Cardiac muscle cell (in vitro differentiated cells and primary cell): ENCODE results near the gene CFHR5. TPM values are rescaled to one million over a fixed set of nuclear protein-coding genes. Genes with fewer than 3 reads are reported as not detected.
"Not testable (repeated sequence)": the region's sequence is repeated elsewhere in the genome, so short reads cannot be mapped to it uniquely, and the experiment has no call there.

Experiments
- DNase-seq, 2 donors: peaks; one replicate each; pipeline versions ENCODE4 v3.0.0 to v3.0.0-alpha.2; 2010 to 2017; ENCODE audit warnings: low read depth in 1 of 2, low spot score in 1 of 2
- H3K27ac ChIP-seq: fragments of 200-600 bp; sonication (generic); 2 replicates; pipeline ENCODE4 v1.5.1; 2016
- H3K27me3 ChIP-seq: fragments of 200-600 bp; sonication (generic); 2 replicates; pipeline ENCODE4 v1.6.0; 2016; ENCODE audit warnings: control low read depth
- H3K36me3 ChIP-seq: fragments of 200-600 bp; sonication (generic); 2 replicates; pipeline ENCODE4 v1.5.1; 2016; ENCODE audit warnings: control low read depth
- H3K4me1 ChIP-seq: fragments of 200-600 bp; sonication (generic); 2 replicates; pipeline ENCODE4 v1.8.1; 2017; ENCODE audit warnings: low read depth, mild to moderate bottlenecking, mixed run types
- H3K4me3 ChIP-seq: fragments of 200-600 bp; sonication (generic); 2 replicates; pipeline ENCODE4 v1.5.1; 2016; ENCODE audit warnings: mild to moderate bottlenecking
- H3K9me3 ChIP-seq: fragments of 200-600 bp; sonication (generic); 2 replicates; pipeline ENCODE4 v1.5.1; 2017; ENCODE audit warnings: low read depth, mild to moderate bottlenecking, control low read depth
- CTCF ChIP-seq: IDR thresholded peaks from 2 replicates; pipeline ENCODE4 v1.5.1; 2012; ENCODE audit warnings: low read depth, mild to moderate bottlenecking, low read length
- polyA plus RNA-seq: library from polyadenylated mRNA; unstranded; fragments of >200 nt; fragmentation: Nextera tagmentation; extraction: Ambion mirVana; gene quantifications from 2 replicates; pipeline ENCODE4 v1.2.1, GENCODE V29; 2016
- total RNA-seq: library from RNA; depleted of rRNA; stranded (reverse); fragments of >200 nt; gene quantifications from 2 replicates; pipeline ENCODE4 v1.2.3, GENCODE V29; 2016

Gene CFHR5
- total and polyA plus RNA-seq, 2 experiments from 2014 or later = 0.39 TPM; not detected in 1

DNA sequence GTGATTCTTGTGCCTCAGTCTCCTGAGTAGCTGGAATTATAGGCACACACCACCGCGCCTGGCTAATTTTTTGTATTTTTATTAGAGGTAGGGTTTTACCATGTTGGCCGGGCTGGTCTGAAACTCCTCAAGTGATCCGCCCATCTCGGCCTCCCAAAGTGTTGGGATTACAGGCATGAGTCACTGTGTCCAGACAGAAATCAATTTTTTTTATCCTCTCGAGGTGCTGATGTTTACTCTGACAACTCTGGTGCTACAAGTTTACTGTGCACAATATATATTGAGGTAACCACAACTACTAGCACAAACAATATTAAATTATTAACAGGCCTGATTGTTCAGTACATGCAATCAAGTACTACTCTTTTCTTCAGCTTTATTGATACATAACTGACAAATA is 50.0 kb downstream of the CFHR5 start:
- Histone ChIP-seq H3K4me1 (no peaks in the 10 kb centered on the region), H3K27ac (no peak overlapping the region), H3K4me3 (no peak overlapping the region), H3K36me3 (no peaks in the 10 kb centered on the region), H3K27me3 (no peaks in the 10 kb centered on the region), H3K9me3 (no peaks in the 10 kb centered on the region)
- no peak for DNase-seq
- no peak for TF ChIP-seq CTCF

DNA sequence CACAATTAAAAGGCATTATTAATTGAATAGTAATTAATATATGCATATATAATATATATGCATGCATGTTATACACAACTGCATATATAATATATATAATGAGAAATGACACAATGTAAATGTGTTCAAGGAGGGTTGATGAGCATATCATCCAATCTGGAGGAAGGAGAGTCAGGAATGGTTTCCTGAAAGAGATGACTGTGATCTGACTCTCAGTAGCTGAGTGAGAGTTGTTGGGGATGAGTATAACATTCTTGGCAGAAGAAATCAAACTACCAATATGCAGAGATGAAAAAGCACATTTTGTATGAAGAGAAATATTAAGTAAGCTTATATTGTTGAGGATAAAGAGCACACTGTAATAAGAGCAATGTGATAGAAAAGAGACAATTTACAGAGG is 52.4 kb downstream of the CFHR5 start:
- Histone ChIP-seq H3K36me3 (no peaks in the 10 kb centered on the region), H3K27ac (no peak overlapping the region), H3K9me3 (no peaks in the 10 kb centered on the region), H3K4me1 (no peaks in the 10 kb centered on the region), H3K4me3 (no peak overlapping the region), H3K27me3 (no peaks in the 10 kb centered on the region)
- no peak for DNase-seq
- no peak for TF ChIP-seq CTCF

DNA sequence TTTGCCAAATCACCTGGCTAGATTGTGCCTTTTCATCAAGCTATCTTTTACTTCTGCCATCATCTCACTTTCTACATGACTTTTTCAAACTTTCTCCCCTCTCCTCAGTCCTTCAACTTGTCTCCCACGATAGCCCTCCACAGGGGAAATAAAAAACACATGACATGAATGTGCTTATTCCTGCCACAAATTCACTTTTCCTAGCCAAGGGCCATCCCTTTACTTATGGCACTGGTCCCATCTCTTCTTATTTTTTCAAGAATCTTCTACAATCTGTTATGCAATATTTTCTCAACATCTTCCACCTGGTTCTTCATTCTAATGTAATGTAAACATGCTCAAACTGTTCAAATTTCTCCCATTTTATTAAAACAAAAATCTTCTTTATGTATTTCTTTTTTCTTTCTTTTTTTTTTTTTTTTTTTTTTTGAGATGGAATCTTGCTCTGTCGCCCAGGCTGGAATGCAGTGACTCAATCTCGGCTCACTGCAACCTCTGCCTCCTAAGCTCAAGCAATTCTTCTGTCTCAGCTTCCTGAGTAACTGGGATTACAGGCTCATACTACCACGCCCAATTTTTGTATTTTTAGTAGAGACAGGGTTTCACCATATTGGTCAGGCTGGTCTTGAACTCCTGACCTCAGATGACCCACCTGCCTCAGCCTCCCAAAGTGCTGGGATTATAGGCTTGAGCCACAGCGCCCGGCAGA is 57.4 kb downstream of the CFHR5 start:
- H3K27me3 ChIP-seq, H3K27ac ChIP-seq, H3K4me3 ChIP-seq, H3K9me3 ChIP-seq, H3K36me3 ChIP-seq, H3K4me1 ChIP-seq: not testable (repeated sequence)
- DNase-seq = peak in 1 of 2 donors; percentile 63

DNA sequence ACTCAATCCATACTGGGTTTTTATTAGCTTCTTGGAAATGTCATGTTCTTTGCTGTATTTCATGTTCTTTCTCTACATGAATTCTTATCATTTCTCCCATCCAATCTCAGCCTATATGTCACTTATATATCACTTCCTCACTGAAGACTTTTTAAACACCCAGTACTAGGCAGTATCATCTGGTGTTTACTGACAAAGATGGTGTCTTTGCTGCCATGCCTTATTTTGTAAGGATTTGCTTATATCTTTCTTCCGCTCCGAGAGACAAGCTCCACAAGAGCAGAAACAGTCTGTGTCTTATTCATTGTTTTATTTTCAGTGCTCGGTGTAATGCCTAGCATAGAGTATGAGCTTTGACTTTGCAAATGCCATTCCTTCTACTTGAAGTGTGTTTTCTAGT is 59.5 kb downstream of the CFHR5 start:
- no peaks in the 10 kb centered on the region for H3K9me3 ChIP-seq
- DNase-seq = no peak
- no peaks in the 10 kb centered on the region for H3K36me3 ChIP-seq
- no peak overlapping the region for H3K27ac ChIP-seq
- H3K4me1 ChIP-seq = no peaks in the 10 kb centered on the region
- H3K27me3 ChIP-seq = no peaks in the 10 kb centered on the region
- H3K4me3 ChIP-seq = no peak overlapping the region
- TF ChIP-seq CTCF = no peak

DNA sequence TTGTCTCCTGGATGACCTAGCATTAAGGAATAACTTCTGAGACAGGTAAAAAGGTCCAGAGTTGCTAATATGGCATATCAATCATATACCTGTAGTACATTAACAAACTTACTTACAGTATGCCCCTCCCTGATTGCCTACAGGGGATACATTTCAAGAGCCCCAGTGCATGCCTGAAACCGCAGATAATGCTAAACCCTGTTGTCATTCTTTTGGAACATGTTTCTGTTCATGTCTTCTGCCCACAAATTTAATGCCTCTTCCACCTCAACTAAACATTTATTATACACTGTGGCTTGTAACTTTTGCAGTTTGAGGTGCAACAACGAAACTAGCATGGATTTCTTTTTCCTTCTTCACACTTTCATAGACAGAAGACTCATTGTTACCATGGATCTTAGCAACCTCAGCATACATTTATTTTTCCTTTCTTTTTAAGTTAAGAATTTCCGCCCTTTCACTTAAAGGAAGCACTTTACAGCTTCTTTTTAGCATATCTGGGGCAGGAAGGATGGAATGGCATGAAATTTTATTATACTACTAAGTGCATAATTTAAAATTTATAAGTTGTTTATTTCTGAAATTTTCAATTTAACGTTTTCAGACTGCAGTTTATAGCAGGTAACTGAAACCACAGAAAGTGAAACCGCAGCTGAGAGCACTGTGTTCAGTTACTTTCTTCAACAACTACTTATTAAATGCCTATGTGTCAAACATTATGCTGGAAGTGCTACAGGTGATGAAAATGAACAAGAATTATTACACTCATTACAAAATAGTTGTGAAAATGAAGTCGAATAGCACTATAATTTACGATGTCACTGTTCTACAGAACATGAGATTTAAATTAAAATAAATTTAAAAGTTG is 64.4 kb downstream of the CFHR5 start:
- no peak for TF ChIP-seq CTCF
- Histone ChIP-seq H3K27me3 (no peaks in the 10 kb centered on the region), H3K4me1 (no peaks in the 10 kb centered on the region)

More for the DNA sequence above, 64.4 kb downstream of the CFHR5 start:
- H3K9me3 ChIP-seq = no peaks in the 10 kb centered on the region
- H3K27ac ChIP-seq = no peak overlapping the region
- H3K36me3 ChIP-seq = no peaks in the 10 kb centered on the region
- no peak for DNase-seq
- no peak overlapping the region for H3K4me3 ChIP-seq
